Tibial artery (tissue), 4 donors: ENCODE measurements around the gene LYZ.

ENCODE experiments used
- DNase-seq, 2 donors: peaks; one replicate each; pipeline ENCODE4 v3.0.0-alpha.2; 2019
- H3K27ac ChIP-seq, 2 donors: fragments of 200-600 bp; sonication (generic) in 1 of 2; 1 replicate in 1 of 2; 2 replicates in 1 of 2; pipeline ENCODE4 v1.5.1; 2018 to 2019; ENCODE audit warnings: mild to moderate bottlenecking in 1 of 2
- H3K27me3 ChIP-seq, 2 donors: fragments of 200-600 bp; sonication (generic) in 1 of 2; one replicate each; pipeline versions ENCODE4 v1.5.1 to v1.6.0; 2016 to 2019
- H3K36me3 ChIP-seq, 3 donors: fragments of 200-600 bp; sonication (generic) in 2 of 3; one replicate each; pipeline ENCODE4 v1.5.1; 2016 to 2019; ENCODE audit warnings: mild to moderate bottlenecking in 2 of 3
- H3K4me1 ChIP-seq, 4 donors: fragments of 200-600 bp; sonication (generic) in 2 of 4; 1 replicate in 3 of 4; 2 replicates in 1 of 4; pipeline ENCODE4 v1.5.1; 2016 to 2019
- H3K4me3 ChIP-seq, 2 donors: fragments of 200-600 bp; sonication (generic) in 1 of 2; 1 replicate in 1 of 2; 2 replicates in 1 of 2; pipeline ENCODE4 v1.5.1; 2018 to 2019; ENCODE audit warnings: mild to moderate bottlenecking in 2 of 2
- H3K9me3 ChIP-seq, 3 donors: fragments of 200-600 bp; sonication (generic) in 1 of 3; one replicate each; pipeline ENCODE4 v1.5.1; 2016 to 2019
- intact Hi-C: fragments of 100-400 bp; cut with DNase I; formaldehyde crosslinking; loops from one replicate; pipeline ENCODE4 v1.15.0; 2023; ENCODE audit warnings: low total_unique reads
- TF ChIP-seq, protein P1 (sequence below), 2 experiments: fragments of 200-600 bp in 1 of 2; fragments of 450-650 bp in 1 of 2; IDR thresholded peaks; one replicate each; pipeline ENCODE4 v1.5.1; 2017 to 2019; ENCODE audit warnings: antibody characterized with exemption in 2 of 2, mild to moderate bottlenecking in 1 of 2, moderate library complexity in 1 of 2

The LYZ gene

DNA sequence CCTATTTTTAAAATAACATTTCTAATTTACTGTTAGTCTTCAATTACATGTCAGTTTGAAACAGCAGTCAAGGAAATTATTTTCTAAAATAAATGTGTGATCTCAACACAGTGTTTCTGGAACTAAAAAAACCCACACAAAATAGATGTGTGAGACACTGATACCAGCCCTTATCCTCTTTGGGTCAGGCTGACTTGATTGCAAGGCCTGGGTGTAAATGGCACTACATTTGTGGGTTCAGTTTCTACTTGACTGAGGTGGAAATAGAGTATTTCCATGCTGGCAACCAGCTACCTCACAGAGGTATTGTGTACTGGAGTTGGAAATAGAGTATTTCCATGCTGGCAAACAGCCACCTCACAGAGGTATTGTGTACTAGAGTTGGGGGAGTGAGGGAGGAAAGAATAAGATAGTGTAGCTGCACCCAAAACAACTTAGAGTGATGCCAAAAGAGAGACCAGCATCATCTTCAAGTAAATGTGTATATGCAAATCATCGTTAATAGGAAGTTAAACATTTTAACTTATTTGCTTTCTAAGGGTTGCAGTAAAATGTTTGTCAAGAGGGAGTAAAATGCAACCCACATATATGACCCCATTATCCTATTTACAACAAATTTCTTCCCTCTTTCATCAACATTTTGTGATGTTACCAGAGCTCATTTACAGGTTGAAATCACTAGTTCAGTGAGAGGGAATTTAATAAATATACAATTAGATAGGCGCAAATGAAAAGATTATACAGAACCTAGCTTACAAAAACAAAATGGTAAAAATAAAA lies 10.7 kb upstream of the LYZ start:
- no peak overlapping the region for H3K4me3 ChIP-seq
- no peak overlapping the region for H3K27ac ChIP-seq

DNA sequence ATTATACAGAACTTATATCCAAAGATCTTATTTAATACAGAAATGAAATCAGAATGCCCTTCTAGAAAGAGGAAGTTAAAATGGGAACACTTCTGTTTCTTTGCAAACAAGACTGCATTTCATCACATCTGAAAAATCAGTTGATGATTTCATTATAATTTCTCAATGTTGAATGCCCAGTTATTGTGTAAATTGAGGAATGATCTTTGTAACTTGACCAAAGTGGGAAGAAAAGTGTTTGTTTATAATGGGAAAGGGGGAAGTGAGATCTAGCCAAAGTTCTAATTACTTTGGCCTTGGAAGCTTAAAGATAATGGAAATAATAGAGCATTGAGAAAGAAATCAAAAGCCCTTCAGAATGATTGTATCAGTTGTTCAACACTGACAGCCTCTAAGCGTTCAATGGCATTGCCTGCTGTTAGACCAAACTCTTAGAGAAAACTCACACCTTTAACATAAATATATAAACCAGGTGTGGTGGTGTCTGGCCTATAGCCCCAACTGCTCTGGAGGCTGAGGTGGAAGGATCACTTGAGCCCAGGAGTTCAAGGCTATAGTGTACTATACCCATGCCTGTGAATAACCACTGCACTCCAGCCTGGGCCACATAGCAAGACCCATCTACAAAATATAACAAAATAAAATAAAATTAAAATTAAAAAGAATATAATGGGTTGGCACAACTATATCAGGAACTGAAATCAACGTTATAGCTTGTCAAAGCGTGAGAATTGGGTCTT lies 9.9 kb upstream of the LYZ start:
- Histone ChIP-seq H3K36me3 (no peaks in the 10 kb centered on the region), H3K27me3 (no peaks in the 10 kb centered on the region), H3K4me3 (no peak overlapping the region), H3K4me1 (no peaks in the 10 kb centered on the region), H3K9me3 (no peaks in the 10 kb centered on the region), H3K27ac (no peak overlapping the region)
- TF ChIP-seq, protein P1, sequence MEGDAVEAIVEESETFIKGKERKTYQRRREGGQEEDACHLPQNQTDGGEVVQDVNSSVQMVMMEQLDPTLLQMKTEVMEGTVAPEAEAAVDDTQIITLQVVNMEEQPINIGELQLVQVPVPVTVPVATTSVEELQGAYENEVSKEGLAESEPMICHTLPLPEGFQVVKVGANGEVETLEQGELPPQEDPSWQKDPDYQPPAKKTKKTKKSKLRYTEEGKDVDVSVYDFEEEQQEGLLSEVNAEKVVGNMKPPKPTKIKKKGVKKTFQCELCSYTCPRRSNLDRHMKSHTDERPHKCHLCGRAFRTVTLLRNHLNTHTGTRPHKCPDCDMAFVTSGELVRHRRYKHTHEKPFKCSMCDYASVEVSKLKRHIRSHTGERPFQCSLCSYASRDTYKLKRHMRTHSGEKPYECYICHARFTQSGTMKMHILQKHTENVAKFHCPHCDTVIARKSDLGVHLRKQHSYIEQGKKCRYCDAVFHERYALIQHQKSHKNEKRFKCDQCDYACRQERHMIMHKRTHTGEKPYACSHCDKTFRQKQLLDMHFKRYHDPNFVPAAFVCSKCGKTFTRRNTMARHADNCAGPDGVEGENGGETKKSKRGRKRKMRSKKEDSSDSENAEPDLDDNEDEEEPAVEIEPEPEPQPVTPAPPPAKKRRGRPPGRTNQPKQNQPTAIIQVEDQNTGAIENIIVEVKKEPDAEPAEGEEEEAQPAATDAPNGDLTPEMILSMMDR (IDR thresholded peaks at IDR 0.05) = no peak
- no peak for DNase-seq
- intact Hi-C loops = no loop called here

More for the DNA sequence above, 10.7 kb upstream of the LYZ start:
- Histone ChIP-seq H3K4me1 (no peaks in the 10 kb centered on the region), H3K27me3 (no peaks in the 10 kb centered on the region), H3K36me3 (no peaks in the 10 kb centered on the region), H3K9me3 (no peaks in the 10 kb centered on the region)
- intact Hi-C loops = no loop called here
- TF ChIP-seq, protein P1 (IDR thresholded peaks at IDR 0.05) = no peak
- DNase-seq = no peak

DNA sequence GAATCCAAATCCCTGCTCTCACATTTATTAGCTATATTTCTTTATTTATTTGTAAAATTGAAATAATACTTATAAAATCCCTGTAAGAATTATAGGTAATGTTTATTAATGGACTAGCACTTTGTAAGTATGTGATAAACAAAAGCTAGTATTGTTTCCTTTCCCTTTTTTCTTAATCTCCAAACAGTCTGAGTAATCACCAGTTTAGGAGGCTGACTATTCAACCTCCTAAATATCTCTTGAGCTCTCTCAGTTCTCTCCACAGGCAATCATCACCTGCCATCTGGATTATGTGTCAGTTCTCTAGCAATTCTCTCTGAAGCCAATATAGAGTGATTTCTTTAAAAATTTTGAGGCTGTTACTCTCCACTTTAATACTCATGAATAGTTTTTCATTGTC lies 9.2 kb upstream of the LYZ start:
- DNase-seq = no peak
- intact Hi-C loops = no loop called here
- Histone ChIP-seq H3K36me3 (no peaks in the 10 kb centered on the region), H3K4me1 (no peaks in the 10 kb centered on the region), H3K27me3 (no peaks in the 10 kb centered on the region), H3K27ac (no peak overlapping the region), H3K9me3 (no peaks in the 10 kb centered on the region), H3K4me3 (no peak overlapping the region)
- TF ChIP-seq, protein P1 (IDR thresholded peaks at IDR 0.05) = no peak

DNA sequence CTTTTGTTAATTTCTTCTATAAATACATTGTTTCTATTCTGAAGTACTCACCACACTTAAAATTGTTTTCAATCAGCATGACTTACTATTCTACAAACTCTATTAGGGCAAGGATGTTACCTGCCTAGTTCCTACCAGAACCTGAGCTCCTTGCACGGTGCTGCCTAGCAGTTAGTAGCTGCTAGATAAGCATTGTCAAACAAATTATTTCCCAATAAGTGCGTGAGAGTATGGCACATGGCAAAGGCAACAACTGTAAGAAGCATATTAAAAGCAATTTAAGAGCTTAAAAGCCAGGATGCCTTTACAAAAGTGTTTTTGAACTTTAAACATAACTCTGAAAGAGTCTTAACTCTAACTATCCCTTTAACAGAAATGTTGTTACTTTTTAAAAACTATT lies 8.2 kb upstream of the LYZ start:
- Histone ChIP-seq H3K4me3 (no peak overlapping the region), H3K36me3 (no peaks in the 10 kb centered on the region), H3K27ac (no peak overlapping the region), H3K4me1 (no peaks in the 10 kb centered on the region), H3K9me3 (no peaks in the 10 kb centered on the region), H3K27me3 (no peaks in the 10 kb centered on the region)
- DNase-seq = no peak
- intact Hi-C loops = loop anchor here (10.0 kb wide), 1 partner anchor 185 kb away; no protein-coding TSS in a partner anchor
- TF ChIP-seq, protein P1 (IDR thresholded peaks at IDR 0.05) = no peak

DNA sequence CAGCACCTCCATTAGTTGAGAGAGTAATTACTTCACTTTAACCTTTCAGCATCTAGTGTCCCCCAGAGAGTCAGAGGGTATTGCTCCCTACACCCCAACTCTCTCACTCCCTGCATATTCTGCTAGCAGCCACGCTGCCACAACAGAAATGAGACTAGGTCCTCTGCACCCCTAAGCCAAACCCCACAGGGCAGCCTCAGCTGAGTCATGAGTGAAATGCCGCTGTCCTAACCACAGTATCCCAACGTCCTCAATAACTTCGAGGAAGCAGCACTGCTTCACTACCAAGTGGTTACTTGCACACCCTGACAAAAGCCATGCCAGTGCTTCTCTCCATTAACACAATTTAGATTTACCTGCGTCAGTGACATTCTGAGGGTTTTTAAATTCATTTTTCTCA lies 6.9 kb upstream of the LYZ start:
- Histone ChIP-seq H3K36me3 (no peaks in the 10 kb centered on the region), H3K27me3 (no peaks in the 10 kb centered on the region), H3K9me3 (no peaks in the 10 kb centered on the region), H3K4me1 (no peaks in the 10 kb centered on the region), H3K27ac (no peak overlapping the region), H3K4me3 (no peak overlapping the region)
- no peak for DNase-seq
- intact Hi-C loops = loop anchor here (10.0 kb wide), 1 partner anchor 187 kb away; no protein-coding TSS in a partner anchor
- TF ChIP-seq, protein P1 (IDR thresholded peaks at IDR 0.05) = no peak
